Fibroblast of lung (primary cell): ENCODE measurements around the gene UBIAD1. TPM values are rescaled to one million over a fixed set of nuclear protein-coding genes. Genes with fewer than 3 reads are reported as not detected.
"Not testable (repeated sequence)": the region's sequence is repeated elsewhere in the genome, so short reads cannot be mapped to it uniquely, and the experiment has no call there.

Experiments used
- DNase-seq, 2 donors: peaks; one replicate each; pipeline versions ENCODE4 v3.0.0 to v3.0.0-alpha.2; 2010; ENCODE audit warnings: low read depth in 2 of 2
- H2AFZ ChIP-seq: 2 replicates; pipeline ENCODE4 v1.5.1; 2012; ENCODE audit warnings: low read length, control low read depth, inconsistent platforms
- H3K27ac ChIP-seq: 2 replicates; pipeline ENCODE4 v1.5.1; 2011; ENCODE audit warnings: low read length, control low read depth; ENCODE audit not compliant: insufficient read depth
- H3K27me3 ChIP-seq: 2 replicates; pipeline ENCODE4 v1.5.1; 2011; ENCODE audit warnings: mild to moderate bottlenecking, low read length; ENCODE audit not compliant: control insufficient read depth, insufficient read depth
- H3K36me3 ChIP-seq: 2 replicates; pipeline ENCODE4 v1.5.1; 2011; ENCODE audit warnings: low read length; ENCODE audit not compliant: control insufficient read depth, insufficient read depth
- H3K4me1 ChIP-seq: 2 replicates; pipeline ENCODE4 v1.5.1; 2011; ENCODE audit warnings: low read length; ENCODE audit not compliant: control insufficient read depth, insufficient read depth; ENCODE audit errors: extremely low read depth
- H3K4me2 ChIP-seq: 2 replicates; pipeline ENCODE4 v1.5.1; 2011; ENCODE audit warnings: low read length, control low read depth; ENCODE audit not compliant: insufficient read depth; ENCODE audit errors: extremely low read depth
- H3K4me3 ChIP-seq, 4 experiments: fragments of 200-600 bp in 1 of 4; sonication (generic) in 1 of 4; replicated peaks in 1 of 4; 2 replicates each; pipeline ENCODE4 v1.5.1; 2011 to 2016; ENCODE audit warnings: low read length in 4 of 4, low read depth in 3 of 4, mild to moderate bottlenecking in 3 of 4, control low read depth in 2 of 4, inconsistent platforms in 1 of 4, mixed read lengths in 1 of 4; ENCODE audit not compliant: insufficient read depth in 1 of 4; ENCODE audit errors: control extremely low read depth in 1 of 4
- H3K79me2 ChIP-seq: 2 replicates; pipeline ENCODE4 v1.5.1; 2012; ENCODE audit warnings: mild to moderate bottlenecking, low read length, inconsistent platforms; ENCODE audit not compliant: control insufficient read depth, insufficient read depth
- H3K9ac ChIP-seq: 2 replicates; pipeline ENCODE4 v1.5.1; 2011; ENCODE audit warnings: mild to moderate bottlenecking, low read length, control low read depth; ENCODE audit not compliant: insufficient read depth
- H3K9me3 ChIP-seq: 2 replicates; pipeline ENCODE4 v1.5.1; 2012; ENCODE audit warnings: low read depth, low read length; ENCODE audit not compliant: control insufficient read depth, insufficient read depth
- H4K20me1 ChIP-seq: 2 replicates; pipeline ENCODE4 v1.5.1; 2011; ENCODE audit warnings: low read length; ENCODE audit not compliant: control insufficient read depth, insufficient read depth; ENCODE audit errors: extremely low read depth
- EZH2 ChIP-seq: IDR thresholded peaks from 2 replicates; pipeline ENCODE4 v1.5.1; 2012; ENCODE audit warnings: low read length, control low read depth, mild to moderate bottlenecking; ENCODE audit errors: missing control alignments
- polyA plus RNA-seq, 2 donors: library from polyadenylated mRNA; depleted of rRNA in 1 of 2; stranded (reverse) in 1 of 2; unstranded in 1 of 2; fragments of >200 nt; gene quantifications; 2 replicates each; pipeline ENCODE4 v1.2.1, GENCODE V29; 2011 to 2012; ENCODE audit warnings: missing spikeins in 1 of 2
- total RNA-seq: library from RNA; depleted of rRNA; stranded (reverse); fragments of >200 nt; gene quantifications from 2 replicates; pipeline ENCODE4 v1.2.1, GENCODE V29; 2014
- TF ChIP-seq, protein P1 (sequence below), 2 donors: IDR thresholded peaks in 1 of 2; conservative IDR thresholded peaks in 1 of 2; 1 replicate in 1 of 2; 2 replicates in 1 of 2; pipeline ENCODE4 v1.5.1; 2011 to 2012; ENCODE audit warnings: low read length in 2 of 2, control low read depth in 1 of 2, inconsistent platforms in 1 of 2, low read depth in 1 of 2, mild to moderate bottlenecking in 1 of 2

UBIAD1 gene
- total and polyA plus RNA-seq, 2 donors (not counting 1 experiment from before 2014, with no cell fraction given) = 7.1 to 7.6 TPM

DNA sequence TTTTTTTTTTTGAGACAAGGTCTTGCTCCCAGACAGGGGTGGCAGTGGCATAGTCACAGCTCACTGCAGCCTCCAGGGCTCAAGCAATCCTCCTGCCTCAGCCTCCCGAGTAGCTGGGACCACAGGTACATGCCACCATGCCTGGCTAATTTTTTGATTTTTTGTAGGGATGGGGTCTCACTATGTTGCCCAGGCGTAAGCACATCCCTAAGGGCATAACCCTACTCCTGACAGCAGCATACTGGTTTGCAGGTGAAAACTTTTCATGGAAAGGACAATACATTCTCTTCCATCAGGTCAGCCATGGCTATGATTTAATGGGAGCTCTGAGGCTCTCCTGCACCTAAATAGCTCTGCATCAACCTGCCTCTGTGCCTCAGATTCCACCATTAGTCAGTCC lies 29.4 kb downstream of the UBIAD1 start:
- no peak overlapping the region for H3K4me3 ChIP-seq
- H4K20me1 ChIP-seq = no peaks in the 10 kb centered on the region
- H3K9me3 ChIP-seq = no peaks in the 10 kb centered on the region
- H3K4me1 ChIP-seq = no peaks in the 10 kb centered on the region
- H3K9ac ChIP-seq = no peak overlapping the region
- no peaks in the 10 kb centered on the region for H3K36me3 ChIP-seq
- no peaks in the 10 kb centered on the region for H3K79me2 ChIP-seq
- DNase-seq = no peak
- H3K27ac ChIP-seq = no peak overlapping the region
- TF ChIP-seq, protein P1, sequence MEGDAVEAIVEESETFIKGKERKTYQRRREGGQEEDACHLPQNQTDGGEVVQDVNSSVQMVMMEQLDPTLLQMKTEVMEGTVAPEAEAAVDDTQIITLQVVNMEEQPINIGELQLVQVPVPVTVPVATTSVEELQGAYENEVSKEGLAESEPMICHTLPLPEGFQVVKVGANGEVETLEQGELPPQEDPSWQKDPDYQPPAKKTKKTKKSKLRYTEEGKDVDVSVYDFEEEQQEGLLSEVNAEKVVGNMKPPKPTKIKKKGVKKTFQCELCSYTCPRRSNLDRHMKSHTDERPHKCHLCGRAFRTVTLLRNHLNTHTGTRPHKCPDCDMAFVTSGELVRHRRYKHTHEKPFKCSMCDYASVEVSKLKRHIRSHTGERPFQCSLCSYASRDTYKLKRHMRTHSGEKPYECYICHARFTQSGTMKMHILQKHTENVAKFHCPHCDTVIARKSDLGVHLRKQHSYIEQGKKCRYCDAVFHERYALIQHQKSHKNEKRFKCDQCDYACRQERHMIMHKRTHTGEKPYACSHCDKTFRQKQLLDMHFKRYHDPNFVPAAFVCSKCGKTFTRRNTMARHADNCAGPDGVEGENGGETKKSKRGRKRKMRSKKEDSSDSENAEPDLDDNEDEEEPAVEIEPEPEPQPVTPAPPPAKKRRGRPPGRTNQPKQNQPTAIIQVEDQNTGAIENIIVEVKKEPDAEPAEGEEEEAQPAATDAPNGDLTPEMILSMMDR (conservative IDR thresholded peaks at IDR 0.05 in 1 of 2, IDR thresholded peaks at IDR 0.05 in 1 of 2; ENCODE audit: low read depth in 1 of 2, low read length in 2 of 2) = no peak
- H3K27me3 ChIP-seq = no peaks in the 10 kb centered on the region
- no peak overlapping the region for H3K4me2 ChIP-seq
- H2AFZ ChIP-seq = no peak overlapping the region

DNA sequence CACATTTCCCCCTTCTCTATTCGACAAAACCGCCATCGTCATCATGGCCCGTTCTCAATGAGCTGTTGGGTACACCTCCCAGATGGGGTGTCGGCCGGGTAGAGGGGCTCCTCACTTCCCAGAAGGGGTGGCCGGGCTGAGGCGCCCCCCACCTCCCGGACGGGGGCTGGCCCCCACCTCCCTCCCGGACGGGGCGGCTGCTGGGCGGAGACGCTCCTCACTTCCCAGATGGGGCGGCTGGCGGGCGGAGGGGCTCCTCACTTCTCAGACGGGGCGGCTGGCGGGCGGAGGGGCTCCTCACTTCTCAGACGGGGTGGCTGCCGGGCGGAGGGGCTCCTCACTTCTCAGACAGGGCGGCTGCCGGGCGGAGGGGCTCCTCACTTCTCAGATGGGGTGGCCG lies 32.5 kb downstream of the UBIAD1 start:
- not testable (repeated sequence) for H3K4me2 ChIP-seq, H3K36me3 ChIP-seq, H3K27me3 ChIP-seq, H3K4me1 ChIP-seq, H4K20me1 ChIP-seq, H3K4me3 ChIP-seq, H3K9me3 ChIP-seq, H3K9ac ChIP-seq, H3K79me2 ChIP-seq, DNase-seq, H3K27ac ChIP-seq, H2AFZ ChIP-seq

DNA sequence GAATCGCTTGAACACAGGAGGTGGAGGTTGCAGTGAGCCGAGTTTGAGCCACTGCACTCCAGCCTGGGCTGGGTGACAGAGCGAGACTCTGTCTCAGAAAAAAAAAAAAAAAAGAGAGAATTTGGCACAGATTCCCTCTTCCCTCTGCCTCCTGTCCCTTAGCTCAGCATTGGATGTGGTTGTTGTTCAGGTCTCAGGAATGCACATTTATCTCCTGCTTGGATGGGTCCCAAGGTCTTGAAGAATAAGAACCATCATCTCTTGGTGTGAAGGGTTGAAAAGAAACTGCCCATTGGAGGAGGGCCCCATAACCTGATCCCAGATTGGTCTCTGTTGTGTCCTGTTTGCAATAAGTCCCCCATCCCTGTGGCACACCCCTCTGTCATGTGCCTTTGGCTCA lies 34.9 kb downstream of the UBIAD1 start:
- TF ChIP-seq, protein P1 (conservative IDR thresholded peaks at IDR 0.05 in 1 of 2, IDR thresholded peaks at IDR 0.05 in 1 of 2; ENCODE audit: low read depth in 1 of 2, low read length in 2 of 2) = no peak
- no peak for TF ChIP-seq EZH2
- no peak overlapping the region for H3K27ac ChIP-seq

More for the DNA sequence above, 34.9 kb downstream of the UBIAD1 start:
- Histone ChIP-seq H3K4me1 (no peaks in the 10 kb centered on the region), H2AFZ (no peak overlapping the region), H3K9me3 (no peaks in the 10 kb centered on the region), H3K9ac (no peak overlapping the region), H3K36me3 (no peaks in the 10 kb centered on the region), H3K4me3 (no peak overlapping the region), H3K4me2 (no peak overlapping the region), H3K79me2 (no peaks in the 10 kb centered on the region), H4K20me1 (no peaks in the 10 kb centered on the region), H3K27me3 (peaks cover 9% of the 10 kb centered on the region)
- peak; percentile 7 to 65 for DNase-seq
